ENCODE results near the gene GBP7. TPM values are rescaled to one million over a fixed set of nuclear protein-coding genes. Genes with fewer than 3 reads are reported as not detected.
"Not testable (repeated sequence)": the region's sequence is repeated elsewhere in the genome, so short reads cannot be mapped to it uniquely, and the experiment has no call there.

GBP7 gene
- total RNA-seq, 1 experiment from 2014 or later: not detected

DNA sequence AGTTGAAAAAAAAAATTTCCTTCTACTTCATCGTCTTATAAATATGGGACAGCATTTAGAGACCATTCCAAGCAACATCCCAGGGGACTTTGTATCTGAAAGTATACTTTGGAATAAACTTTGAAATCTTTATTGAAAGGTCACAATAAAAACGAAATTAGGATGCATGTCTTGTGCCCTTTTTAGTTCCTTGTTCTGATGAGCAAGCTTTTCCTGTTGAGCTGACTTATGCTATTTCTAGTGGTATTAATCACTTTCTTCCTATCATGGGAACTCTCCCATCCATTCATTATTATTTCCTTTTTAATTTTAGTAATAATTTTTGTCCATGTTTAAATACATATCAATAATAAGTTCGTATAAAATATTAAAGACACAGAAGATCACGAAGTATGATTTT lies 45.9 kb downstream of the GBP7 start:
- intact Hi-C loops (cut with micrococcal nuclease; ENCODE audit: unreplicated experiment): no loop called here
- no peak for TF ChIP-seq EZH2 (IDR thresholded peaks at IDR 0.05; ENCODE audit: borderline replicate concordance, low read depth, low read length, poor library complexity, severe bottlenecking)
- TF ChIP-seq, protein P1, sequence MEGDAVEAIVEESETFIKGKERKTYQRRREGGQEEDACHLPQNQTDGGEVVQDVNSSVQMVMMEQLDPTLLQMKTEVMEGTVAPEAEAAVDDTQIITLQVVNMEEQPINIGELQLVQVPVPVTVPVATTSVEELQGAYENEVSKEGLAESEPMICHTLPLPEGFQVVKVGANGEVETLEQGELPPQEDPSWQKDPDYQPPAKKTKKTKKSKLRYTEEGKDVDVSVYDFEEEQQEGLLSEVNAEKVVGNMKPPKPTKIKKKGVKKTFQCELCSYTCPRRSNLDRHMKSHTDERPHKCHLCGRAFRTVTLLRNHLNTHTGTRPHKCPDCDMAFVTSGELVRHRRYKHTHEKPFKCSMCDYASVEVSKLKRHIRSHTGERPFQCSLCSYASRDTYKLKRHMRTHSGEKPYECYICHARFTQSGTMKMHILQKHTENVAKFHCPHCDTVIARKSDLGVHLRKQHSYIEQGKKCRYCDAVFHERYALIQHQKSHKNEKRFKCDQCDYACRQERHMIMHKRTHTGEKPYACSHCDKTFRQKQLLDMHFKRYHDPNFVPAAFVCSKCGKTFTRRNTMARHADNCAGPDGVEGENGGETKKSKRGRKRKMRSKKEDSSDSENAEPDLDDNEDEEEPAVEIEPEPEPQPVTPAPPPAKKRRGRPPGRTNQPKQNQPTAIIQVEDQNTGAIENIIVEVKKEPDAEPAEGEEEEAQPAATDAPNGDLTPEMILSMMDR (conservative IDR thresholded peaks at IDR 0.05; ENCODE audit: low read depth, low read length): no peak
- DNase-seq (ENCODE audit: low spot score): no peak
- no peak overlapping the region for H3K4me3 ChIP-seq (ENCODE audit: low read depth, low read length, poor library complexity, severe bottlenecking)
- no peaks in the 10 kb centered on the region for H3K27me3 ChIP-seq (replicated peaks; ENCODE audit: insufficient read depth, low read depth, low read length, poor library complexity)
- H3K27ac ChIP-seq (ENCODE audit: low read depth, low read length, poor library complexity, severe bottlenecking): no peak overlapping the region
- H3K9me3 ChIP-seq (ENCODE audit: low read depth, low read length, poor library complexity, severe bottlenecking): no peaks in the 10 kb centered on the region
- no TSS peak for BruUV-seq (replicated peaks)
- H3K36me3 ChIP-seq (ENCODE audit: insufficient read depth, low read length, poor library complexity, severe bottlenecking): no peaks in the 10 kb centered on the region
- POLR2A ChIA-PET (ENCODE audit: low non-redundant PET): no interaction called here
- CTCF ChIA-PET: no interaction called here
- H3K4me1 ChIP-seq (ENCODE audit: insufficient read depth, low read length, poor library complexity, severe bottlenecking): peaks cover 3% of the 10 kb centered on the region

DNA sequence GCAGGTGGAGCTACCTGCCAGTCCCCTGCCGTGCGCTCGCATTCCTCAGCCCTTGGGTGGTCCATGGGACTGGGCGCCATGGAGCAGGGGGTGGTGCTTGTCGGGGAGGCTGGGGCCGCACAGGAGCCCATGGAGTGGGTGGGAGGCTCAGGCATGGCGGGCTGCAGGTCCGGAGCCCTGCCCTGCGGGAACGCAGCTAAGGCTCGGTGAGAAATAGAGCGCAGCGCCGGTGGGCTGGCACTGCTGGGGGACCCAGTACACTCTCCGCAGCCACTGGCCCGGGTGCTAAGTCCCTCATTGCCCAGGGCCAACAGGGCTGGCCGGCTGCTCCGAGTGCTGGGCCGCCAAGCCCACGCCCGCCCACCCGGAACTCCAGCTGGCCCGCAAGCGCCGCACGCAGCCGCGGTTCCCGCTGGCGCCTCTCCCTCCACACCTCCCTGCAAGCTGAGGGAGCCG lies 47.8 kb downstream of the GBP7 start:
- H3K27ac ChIP-seq (ENCODE audit: low read depth, low read length, poor library complexity, severe bottlenecking); H3K9me3 ChIP-seq (ENCODE audit: low read depth, low read length, poor library complexity, severe bottlenecking); BruUV-seq (replicated peaks); H3K4me1 ChIP-seq (ENCODE audit: insufficient read depth, low read length, poor library complexity, severe bottlenecking); H3K36me3 ChIP-seq (ENCODE audit: insufficient read depth, low read length, poor library complexity, severe bottlenecking); intact Hi-C loops (cut with micrococcal nuclease; ENCODE audit: unreplicated experiment); CTCF ChIA-PET; DNase-seq (ENCODE audit: low spot score); POLR2A ChIA-PET (ENCODE audit: low non-redundant PET); H3K4me3 ChIP-seq (ENCODE audit: low read depth, low read length, poor library complexity, severe bottlenecking); H3K27me3 ChIP-seq (replicated peaks; ENCODE audit: insufficient read depth, low read depth, low read length, poor library complexity): not testable (repeated sequence)

- H3K4me3 ChIP-seq (ENCODE audit: low read depth, low read length, poor library complexity, severe bottlenecking); intact Hi-C loops (cut with micrococcal nuclease; ENCODE audit: unreplicated experiment); H3K36me3 ChIP-seq (ENCODE audit: insufficient read depth, low read length, poor library complexity, severe bottlenecking); DNase-seq (ENCODE audit: low spot score); H3K9me3 ChIP-seq (ENCODE audit: low read depth, low read length, poor library complexity, severe bottlenecking); POLR2A ChIA-PET (ENCODE audit: low non-redundant PET); CTCF ChIA-PET; H3K27me3 ChIP-seq (replicated peaks; ENCODE audit: insufficient read depth, low read depth, low read length, poor library complexity); H3K27ac ChIP-seq (ENCODE audit: low read depth, low read length, poor library complexity, severe bottlenecking); BruUV-seq (replicated peaks); H3K4me1 ChIP-seq (ENCODE audit: insufficient read depth, low read length, poor library complexity, severe bottlenecking): not testable (repeated sequence)
These were observed 48.9 kb downstream of the GBP7 start for GRCh38 chr1:89126602-89127565.

DNA sequence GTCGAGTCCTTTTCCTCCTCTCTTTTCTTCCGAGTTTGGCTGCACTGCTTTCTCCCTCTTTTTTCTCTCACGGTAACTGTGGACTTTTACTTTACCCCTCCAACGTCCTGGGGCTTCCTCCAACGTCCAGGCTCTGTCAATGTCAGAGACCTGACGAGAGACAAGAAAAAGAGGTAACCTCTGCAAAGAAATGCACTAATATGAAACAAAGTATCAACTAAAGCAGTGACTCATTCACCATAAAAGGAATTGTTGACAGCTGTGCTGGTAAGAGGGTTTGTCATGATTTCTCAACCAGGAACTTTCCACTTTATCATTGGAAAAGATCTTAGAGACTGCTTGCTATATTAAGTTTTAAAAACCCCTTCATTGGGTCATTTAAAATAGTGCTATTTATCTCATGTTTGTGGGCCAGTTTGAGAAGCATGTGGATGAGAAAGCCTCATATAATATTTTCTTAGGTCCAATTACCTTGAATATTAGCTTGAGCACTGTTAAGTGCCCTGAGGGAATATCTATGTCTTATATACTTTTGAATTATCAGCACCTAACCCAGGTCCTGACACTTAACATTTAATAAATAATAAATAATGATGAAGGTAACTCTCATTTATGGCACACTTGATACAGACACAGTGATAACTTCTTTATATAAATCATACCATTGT lies 49.8 kb downstream of the GBP7 start, which contains the start of gene GBP2:
Gene GBP2, minus strand, starts transcription at position 202 of the 668 bp plus-strand sequence. CDS start 4,148 bp downstream, outside the sequence.
- TF ChIP-seq EZH2 (IDR thresholded peaks at IDR 0.05; ENCODE audit: borderline replicate concordance, low read depth, low read length, poor library complexity, severe bottlenecking): no peak
- TF ChIP-seq, protein P1 (conservative IDR thresholded peaks at IDR 0.05; ENCODE audit: low read depth, low read length): no peak
- intact Hi-C loops (cut with micrococcal nuclease; ENCODE audit: unreplicated experiment): no loop called here
- ChIA-PET POLR2A (ENCODE audit: low non-redundant PET) (no interaction called here), CTCF (no interaction called here)
- Histone ChIP-seq H3K9me3 (ENCODE audit: low read depth, low read length, poor library complexity, severe bottlenecking) (no peaks in the 10 kb centered on the region), H3K27me3 (replicated peaks; ENCODE audit: insufficient read depth, low read depth, low read length, poor library complexity) (no peaks in the 10 kb centered on the region), H3K27ac (ENCODE audit: low read depth, low read length, poor library complexity, severe bottlenecking) (no peak within 1 kb of the TSS), H3K36me3 (ENCODE audit: insufficient read depth, low read length, poor library complexity, severe bottlenecking) (no peaks in the 10 kb centered on the region), H3K4me3 (ENCODE audit: low read depth, low read length, poor library complexity, severe bottlenecking) (no peak within 1 kb of the TSS), H3K4me1 (ENCODE audit: insufficient read depth, low read length, poor library complexity, severe bottlenecking) (peaks cover 3% of the 10 kb centered on the region)
- peak; percentile 54 for DNase-seq (ENCODE audit: low spot score)
- no TSS peak for BruUV-seq (replicated peaks)

All from A673 (cell line).